Neural cell (in vitro differentiated cells): ENCODE measurements around the gene BCL2L14. TPM values are rescaled to one million over a fixed set of nuclear protein-coding genes. Genes with fewer than 3 reads are reported as not detected.
"Not testable (repeated sequence)": the region's sequence is repeated elsewhere in the genome, so short reads cannot be mapped to it uniquely, and the experiment has no call there.

ENCODE experiments used
- H2AFZ ChIP-seq: fragments of 200-600, 300-800 bp; sonication (generic), shearing (Covaris generic); 2 replicates; pipeline ENCODE4 v1.6.0; 2014; ENCODE audit warnings: low read depth, mild to moderate bottlenecking, antibody characterized with exemption, low read length, moderate library complexity
- H3F3A ChIP-seq: fragments of 200-600 bp; shearing (Covaris generic); 2 replicates; pipeline ENCODE4 v1.6.1; 2016; ENCODE audit warnings: mild to moderate bottlenecking, moderate library complexity, mixed read lengths, antibody characterized with exemption, low read length; ENCODE audit not compliant: insufficient read depth, poor library complexity, severe bottlenecking
- H3K27ac ChIP-seq: fragments of 200-600, 300-800 bp; sonication (generic), shearing (Covaris generic); 2 replicates; pipeline ENCODE4 v1.5.1; 2014; ENCODE audit warnings: mild to moderate bottlenecking, low read length, moderate library complexity
- H3K27me3 ChIP-seq: fragments of 300-800, 200-600 bp; sonication (generic), shearing (Covaris generic); 2 replicates; pipeline ENCODE4 v1.6.0; 2014; ENCODE audit warnings: mild to moderate bottlenecking, low read depth, low read length, moderate library complexity; ENCODE audit not compliant: insufficient read depth
- H3K36me3 ChIP-seq: fragments of 300-800, 200-600 bp; sonication (generic), shearing (Covaris generic); 2 replicates; pipeline ENCODE4 v1.5.1; 2014; ENCODE audit warnings: mild to moderate bottlenecking, antibody characterized with exemption, low read length, moderate library complexity; ENCODE audit not compliant: insufficient read depth
- H3K4me2 ChIP-seq: fragments of 300-800, 200-600 bp; sonication (generic), shearing (Covaris generic); 2 replicates; pipeline ENCODE4 v1.6.0; 2014; ENCODE audit warnings: mild to moderate bottlenecking, low read length
- H3K4me3 ChIP-seq: fragments of 300-800, 200-600 bp; sonication (generic), shearing (Covaris generic); 2 replicates; pipeline ENCODE4 v1.5.1; 2014; ENCODE audit warnings: mild to moderate bottlenecking, low read length, moderate library complexity
- H3K79me2 ChIP-seq: fragments of 200-600 bp; shearing (Covaris generic); replicated peaks from 2 replicates; pipeline ENCODE4 v1.6.0; 2014; ENCODE audit warnings: mild to moderate bottlenecking, low read length, moderate library complexity; ENCODE audit not compliant: insufficient read depth
- H3K9ac ChIP-seq: fragments of 300-800, 200-600 bp; sonication (generic), shearing (Covaris generic); 2 replicates; pipeline ENCODE4 v1.6.1; 2016; ENCODE audit warnings: mild to moderate bottlenecking, low read length, mixed read lengths
- H3K9me2 ChIP-seq: fragments of 200-600 bp; shearing (Covaris generic); 2 replicates; pipeline ENCODE4 v1.6.1; 2016; ENCODE audit warnings: mild to moderate bottlenecking, low read length, mixed read lengths; ENCODE audit not compliant: insufficient read depth
- H3K9me3 ChIP-seq: fragments of 200-600, 300-800 bp; sonication (generic), shearing (Covaris generic); 2 replicates; pipeline ENCODE4 v1.6.1; 2016; ENCODE audit warnings: mild to moderate bottlenecking, mixed run types, low read length, moderate library complexity, mixed read lengths
- H4K20me1 ChIP-seq: fragments of 200-600 bp; shearing (Covaris generic); 2 replicates; pipeline ENCODE4 v1.6.1; 2016; ENCODE audit warnings: mild to moderate bottlenecking, mixed run types; ENCODE audit not compliant: insufficient read depth
- CTCF ChIP-seq: fragments of 450-650 bp; IDR thresholded peaks from 2 replicates; pipeline ENCODE4 v1.5.1; 2014; ENCODE audit warnings: antibody characterized with exemption, mild to moderate bottlenecking, moderate library complexity; ENCODE audit not compliant: poor library complexity, severe bottlenecking
- EP300 ChIP-seq: fragments of 450-650 bp; conservative IDR thresholded peaks from 2 replicates; pipeline ENCODE4 v1.6.1; 2014; ENCODE audit warnings: antibody characterized with exemption, mild to moderate bottlenecking, moderate library complexity; ENCODE audit not compliant: poor library complexity, severe bottlenecking
- EZH2 ChIP-seq: fragments of 200-600, 300-800 bp; shearing (Covaris generic), sonication (generic); IDR thresholded peaks from 2 replicates; pipeline ENCODE4 v1.6.1; 2014; ENCODE audit warnings: antibody characterized with exemption, low read length, borderline replicate concordance, mild to moderate bottlenecking; ENCODE audit not compliant: insufficient read depth, poor library complexity, severe bottlenecking
- MXI1 ChIP-seq: fragments of 450-650 bp; conservative IDR thresholded peaks from 2 replicates; pipeline ENCODE4 v1.6.1; 2014; ENCODE audit warnings: antibody characterized with exemption, mild to moderate bottlenecking; ENCODE audit not compliant: poor library complexity, severe bottlenecking
- POLR2AphosphoS5 ChIP-seq: IDR thresholded peaks from 2 replicates; pipeline ENCODE4 v1.6.1; 2012
- RAD21 ChIP-seq: fragments of 450-650 bp; conservative IDR thresholded peaks from 2 replicates; pipeline ENCODE4 v1.6.1; 2014; ENCODE audit warnings: antibody characterized with exemption, mild to moderate bottlenecking, moderate library complexity
- REST ChIP-seq: IDR thresholded peaks from 2 replicates; pipeline ENCODE4 v1.6.1; 2012; ENCODE audit warnings: borderline replicate concordance
- SMC3 ChIP-seq: fragments of 450-650 bp; conservative IDR thresholded peaks from 2 replicates; pipeline ENCODE4 v1.6.1; 2014; ENCODE audit warnings: antibody characterized with exemption, mild to moderate bottlenecking, moderate library complexity; ENCODE audit not compliant: poor library complexity
- TAF1 ChIP-seq: IDR thresholded peaks from 2 replicates; pipeline ENCODE4 v1.6.1; 2012; ENCODE audit warnings: low read depth
- polyA plus RNA-seq: library from polyadenylated mRNA; depleted of rRNA; stranded (reverse); fragments of >200 nt; gene quantifications from 2 replicates; pipeline ENCODE4 v1.2.3, GENCODE V29; 2014

The BCL2L14 gene
- polyA plus RNA-seq, 1 donor from 2014 or later: not detected

DNA sequence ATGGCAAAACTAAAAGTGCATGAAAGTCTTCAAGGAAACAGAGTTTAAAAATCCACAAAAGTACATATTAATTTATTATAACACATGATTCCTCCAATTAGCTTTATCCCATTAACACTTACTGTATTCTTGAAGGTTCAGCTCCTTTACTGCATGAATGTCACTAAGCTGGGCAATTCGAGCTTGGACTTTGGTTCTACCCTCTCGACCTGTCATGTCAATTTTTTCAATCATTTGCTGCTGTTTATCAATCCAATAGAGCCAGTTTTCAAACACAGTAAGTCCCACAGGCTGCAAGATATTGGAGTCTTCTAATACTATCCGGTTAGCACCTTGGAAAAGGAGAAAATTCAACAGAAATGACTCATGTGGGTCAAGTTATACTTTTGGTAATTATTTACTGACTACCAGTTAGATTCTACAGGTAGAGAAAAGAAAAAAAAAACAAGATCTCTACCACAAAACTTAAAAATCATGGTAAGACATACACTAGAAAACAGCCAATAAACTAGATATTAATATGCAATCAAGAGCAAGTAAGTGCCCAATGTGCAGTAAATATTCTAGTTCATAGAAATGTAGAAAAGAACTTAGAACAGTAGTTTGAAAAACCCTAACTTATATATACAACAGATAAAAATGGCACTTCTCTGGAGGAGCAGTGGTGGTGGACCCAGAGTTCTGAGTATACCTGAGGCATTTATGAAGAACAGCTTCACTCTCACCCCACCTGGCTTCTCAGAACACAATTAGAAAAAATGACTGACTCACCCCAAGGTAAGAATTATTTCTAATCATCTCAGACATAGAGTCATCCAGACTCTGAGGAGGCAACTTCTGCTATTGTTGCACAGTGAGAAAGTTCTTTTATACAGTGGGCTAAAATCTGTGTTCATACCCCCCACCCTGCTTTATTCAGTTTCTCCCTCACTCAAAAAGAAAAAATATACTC, 67.7 kb downstream of the BCL2L14 start:
- no peak for TF ChIP-seq MXI1
- no peak for TF ChIP-seq EZH2
- no peak for TF ChIP-seq CTCF
- no peak for TF ChIP-seq TAF1
- no peak for TF ChIP-seq REST
- TF ChIP-seq RAD21: no peak
- no peak for TF ChIP-seq SMC3
- no peak for TF ChIP-seq EP300
- TF ChIP-seq POLR2AphosphoS5: no peak
- no peak overlapping the region for H3K27ac ChIP-seq
- H3K36me3 ChIP-seq: peaks cover 6% of the 10 kb centered on the region
- H3K4me3 ChIP-seq: no peak overlapping the region
- H4K20me1 ChIP-seq: no peaks in the 10 kb centered on the region
- H3K79me2 ChIP-seq: no peaks in the 10 kb centered on the region
- H3K9me3 ChIP-seq: no peaks in the 10 kb centered on the region
- H3K9ac ChIP-seq: no peak overlapping the region
- no peak overlapping the region for H3K4me2 ChIP-seq
- no peaks in the 10 kb centered on the region for H3F3A ChIP-seq
- H3K27me3 ChIP-seq: no peaks in the 10 kb centered on the region
- no peaks in the 10 kb centered on the region for H3K9me2 ChIP-seq
- no peak overlapping the region for H2AFZ ChIP-seq

GRCh38 chr12:12141000-12141399, 70.3 kb downstream of the BCL2L14 start:
- TF ChIP-seq EZH2 (no peak), RAD21 (no peak), REST (no peak), SMC3 (no peak), EP300 (no peak), MXI1 (no peak), TAF1 (no peak), POLR2AphosphoS5 (no peak), CTCF (no peak)
- no peak overlapping the region for H3K27ac ChIP-seq
- H3K79me2 ChIP-seq: no peaks in the 10 kb centered on the region
- no peak overlapping the region for H3K4me2 ChIP-seq
- no peaks in the 10 kb centered on the region for H3K36me3 ChIP-seq
- no peak overlapping the region for H3K4me3 ChIP-seq
- H3F3A ChIP-seq: no peaks in the 10 kb centered on the region
- no peak overlapping the region for H3K9ac ChIP-seq
- H3K27me3 ChIP-seq: no peaks in the 10 kb centered on the region
- no peaks in the 10 kb centered on the region for H3K9me2 ChIP-seq
- no peak overlapping the region for H2AFZ ChIP-seq
- no peaks in the 10 kb centered on the region for H3K9me3 ChIP-seq
- no peaks in the 10 kb centered on the region for H4K20me1 ChIP-seq

DNA sequence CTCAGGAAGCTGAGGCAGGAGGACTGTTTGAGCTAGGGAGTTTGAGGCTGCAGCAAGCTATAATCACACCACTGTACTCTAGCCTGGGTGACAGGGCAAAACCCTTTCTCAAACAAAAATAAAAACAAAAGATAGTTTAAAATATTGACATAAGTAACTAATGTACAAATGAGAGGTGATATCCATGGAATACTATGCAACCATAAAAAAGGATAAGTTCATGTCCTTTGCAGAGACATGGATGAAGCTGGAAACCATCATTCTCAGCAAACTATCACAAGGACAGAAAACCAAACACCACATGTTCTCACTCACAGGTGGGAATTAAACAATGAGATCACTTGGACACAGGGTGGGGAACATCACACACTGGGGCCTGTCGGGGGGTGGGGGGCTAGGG, 73.8 kb downstream of the BCL2L14 start:
- H3K4me3 ChIP-seq, H3K27ac ChIP-seq, H3F3A ChIP-seq, H3K79me2 ChIP-seq, H3K27me3 ChIP-seq, H3K9ac ChIP-seq, H3K4me2 ChIP-seq, H3K9me3 ChIP-seq, H2AFZ ChIP-seq, H4K20me1 ChIP-seq, H3K9me2 ChIP-seq: not testable (repeated sequence)
- peaks cover 12% of the 10 kb centered on the region for H3K36me3 ChIP-seq
